Measurements from ENCODE around the gene UQCRC1.

Gene UQCRC1

DNA sequence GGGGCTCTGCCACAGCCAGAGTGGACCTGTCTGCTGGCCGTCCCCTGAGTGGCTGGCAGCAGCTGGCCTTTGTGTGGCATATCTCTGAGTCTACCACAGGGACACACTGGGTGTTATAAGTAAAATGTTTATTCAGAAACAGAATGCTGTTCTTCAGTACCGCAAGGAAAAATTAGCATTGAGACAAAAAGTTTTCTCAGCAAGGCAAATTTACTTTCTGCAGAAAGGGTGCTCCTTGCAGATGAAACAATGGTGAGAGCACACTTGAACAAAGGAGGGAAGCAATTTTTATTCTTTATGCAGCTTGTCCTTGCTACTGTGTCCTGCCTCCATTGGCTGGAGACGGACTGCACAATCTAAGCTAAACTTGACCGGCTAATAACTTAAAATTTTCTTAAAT, 8.1 kb upstream of the UQCRC1 start:
- peak; percentile 14 for DNase-seq (ENCODE audit: low read depth)
- TF ChIP-seq, protein P1, sequence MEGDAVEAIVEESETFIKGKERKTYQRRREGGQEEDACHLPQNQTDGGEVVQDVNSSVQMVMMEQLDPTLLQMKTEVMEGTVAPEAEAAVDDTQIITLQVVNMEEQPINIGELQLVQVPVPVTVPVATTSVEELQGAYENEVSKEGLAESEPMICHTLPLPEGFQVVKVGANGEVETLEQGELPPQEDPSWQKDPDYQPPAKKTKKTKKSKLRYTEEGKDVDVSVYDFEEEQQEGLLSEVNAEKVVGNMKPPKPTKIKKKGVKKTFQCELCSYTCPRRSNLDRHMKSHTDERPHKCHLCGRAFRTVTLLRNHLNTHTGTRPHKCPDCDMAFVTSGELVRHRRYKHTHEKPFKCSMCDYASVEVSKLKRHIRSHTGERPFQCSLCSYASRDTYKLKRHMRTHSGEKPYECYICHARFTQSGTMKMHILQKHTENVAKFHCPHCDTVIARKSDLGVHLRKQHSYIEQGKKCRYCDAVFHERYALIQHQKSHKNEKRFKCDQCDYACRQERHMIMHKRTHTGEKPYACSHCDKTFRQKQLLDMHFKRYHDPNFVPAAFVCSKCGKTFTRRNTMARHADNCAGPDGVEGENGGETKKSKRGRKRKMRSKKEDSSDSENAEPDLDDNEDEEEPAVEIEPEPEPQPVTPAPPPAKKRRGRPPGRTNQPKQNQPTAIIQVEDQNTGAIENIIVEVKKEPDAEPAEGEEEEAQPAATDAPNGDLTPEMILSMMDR (conservative IDR thresholded peaks at IDR 0.05; ENCODE audit: low read depth, low read length): no peak
- H3K4me3 ChIP-seq (ENCODE audit: low read depth, low read length): no peak overlapping the region

DNA sequence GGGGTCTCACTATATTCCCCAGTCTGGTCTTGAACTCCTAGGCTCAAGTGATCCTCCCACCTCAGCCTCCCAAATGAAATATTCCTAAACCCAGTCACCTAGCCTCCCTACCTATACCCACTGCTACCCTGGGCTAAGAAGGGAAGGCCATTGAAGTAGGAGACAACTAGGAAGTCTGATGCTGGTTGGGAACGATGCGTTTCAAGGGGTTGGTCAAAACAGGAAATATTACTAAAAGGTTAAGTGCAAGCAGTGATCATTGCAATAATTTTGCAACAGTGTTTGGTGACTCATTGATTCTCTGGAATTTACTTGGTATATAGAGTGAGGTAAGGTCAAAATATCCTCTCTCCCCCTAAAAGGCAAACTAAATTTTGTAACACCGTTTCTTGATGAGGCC, 4.6 kb upstream of the UQCRC1 start:
- peak; percentile 84 for DNase-seq (ENCODE audit: low read depth)
- H3K4me3 ChIP-seq (ENCODE audit: low read depth, low read length): no peak overlapping the region
- TF ChIP-seq, protein P1 (conservative IDR thresholded peaks at IDR 0.05; ENCODE audit: low read depth, low read length): no peak

DNA sequence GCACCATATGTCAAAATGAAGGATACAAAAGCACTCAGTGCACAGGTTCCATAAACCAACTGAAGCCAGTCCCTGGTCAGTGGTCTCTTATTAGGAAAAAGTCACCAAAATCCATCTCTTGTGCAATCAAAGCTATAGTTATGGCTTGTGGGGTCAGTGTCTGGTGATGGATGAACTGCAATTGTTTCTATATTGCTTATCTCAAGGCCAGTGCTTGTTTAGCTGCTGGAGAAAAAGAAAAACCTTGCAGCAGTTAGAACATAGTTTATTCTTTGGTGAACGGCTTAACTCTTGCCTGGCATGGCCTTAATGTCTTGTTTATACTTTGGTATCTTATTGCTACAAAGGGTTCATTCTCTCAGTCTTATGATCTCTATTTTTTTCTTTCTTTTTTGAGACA, 2.9 kb upstream of the UQCRC1 start:
- no peak for DNase-seq (ENCODE audit: low read depth)
- TF ChIP-seq, protein P1 (conservative IDR thresholded peaks at IDR 0.05; ENCODE audit: low read depth, low read length): no peak
- no peak overlapping the region for H3K4me3 ChIP-seq (ENCODE audit: low read depth, low read length)

DNA sequence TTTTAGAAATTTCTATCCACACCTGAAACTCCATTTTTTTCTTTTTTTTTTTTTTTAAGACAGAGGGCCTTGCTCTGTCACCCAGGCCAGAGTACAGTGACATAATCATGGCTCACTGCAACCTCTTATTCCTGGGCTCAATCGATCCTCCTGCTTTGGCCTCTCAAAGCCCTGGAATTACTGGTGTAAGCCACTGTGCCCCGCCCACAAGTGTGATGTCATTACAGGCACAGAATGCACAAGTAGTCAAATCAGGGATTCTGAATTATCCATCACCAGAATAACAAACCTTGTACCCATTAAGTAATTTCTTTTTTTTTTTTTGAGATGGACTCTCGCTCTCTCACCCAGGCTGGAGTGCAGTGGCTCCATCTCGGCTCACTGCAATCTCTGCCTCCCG, 1.9 kb downstream of the UQCRC1 start:
- H3K4me3 ChIP-seq (ENCODE audit: low read depth, low read length): no peak overlapping the region
- no peak for DNase-seq (ENCODE audit: low read depth)
- TF ChIP-seq, protein P1 (conservative IDR thresholded peaks at IDR 0.05; ENCODE audit: low read depth, low read length): no peak

DNA sequence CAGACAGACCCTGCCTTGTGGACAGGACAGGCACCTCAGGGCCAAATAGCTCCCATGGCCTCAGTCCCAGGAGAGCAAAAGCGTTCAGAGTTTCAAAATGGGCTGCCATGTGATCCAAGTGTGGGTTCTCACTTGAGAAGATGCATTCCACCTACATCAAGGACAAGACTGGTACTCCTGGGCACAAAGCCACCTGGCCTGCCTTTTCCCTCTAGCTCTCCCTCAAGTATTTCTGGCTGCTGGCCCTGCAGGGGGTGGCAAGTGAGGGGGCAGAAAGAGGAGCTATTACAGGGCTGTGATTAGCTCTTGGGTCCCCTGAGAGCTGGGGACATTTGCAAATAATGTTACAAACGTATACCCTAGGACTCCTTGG, 7.8 kb downstream of the UQCRC1 start:
- no peak for DNase-seq (ENCODE audit: low read depth)
- H3K4me3 ChIP-seq (ENCODE audit: low read depth, low read length): no peak overlapping the region
- TF ChIP-seq, protein P1 (conservative IDR thresholded peaks at IDR 0.05; ENCODE audit: low read depth, low read length): no peak

DNA sequence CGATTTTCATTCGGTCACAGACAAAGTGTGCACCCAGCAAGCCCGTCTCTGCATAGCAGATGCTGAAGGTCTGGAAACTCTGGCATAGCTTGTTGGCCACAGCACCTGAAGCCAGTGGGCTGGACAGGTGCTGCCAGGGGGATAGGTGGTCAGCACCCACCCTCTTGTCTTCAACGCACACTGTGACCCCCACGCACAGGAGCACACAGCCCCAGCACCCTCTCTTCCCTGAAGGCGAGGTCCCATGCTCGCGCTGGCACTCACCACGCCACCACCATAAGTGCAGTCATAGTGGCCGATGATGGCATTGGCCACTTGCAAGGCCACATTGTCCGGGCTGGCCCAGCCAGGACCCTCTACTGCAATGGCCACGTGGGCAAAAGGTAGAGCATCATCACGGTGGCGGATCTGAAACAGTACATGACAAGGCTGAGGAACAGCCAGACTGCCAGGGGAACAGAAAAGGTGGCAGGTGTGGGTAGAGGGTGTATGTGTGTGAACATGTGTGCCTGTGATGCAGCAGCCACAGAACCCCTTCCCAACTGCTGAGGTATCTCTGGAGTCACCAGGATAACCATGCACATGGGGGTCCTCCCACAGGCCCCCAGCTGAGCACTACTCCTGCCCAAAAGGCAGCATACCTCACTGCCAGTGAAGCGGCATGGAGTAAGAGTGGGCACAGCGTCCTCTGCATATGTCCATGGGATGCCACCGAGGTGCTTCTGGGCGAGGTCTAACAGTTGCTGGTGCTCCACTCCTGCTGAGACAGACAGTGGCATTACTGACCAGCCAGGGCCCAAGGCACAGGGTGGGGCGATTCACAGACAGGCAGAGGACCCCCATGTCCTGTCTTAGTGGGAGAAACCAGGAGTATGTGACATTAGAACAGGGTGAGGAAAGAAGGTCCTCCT, 8.5 kb downstream of the UQCRC1 start:
- no peak overlapping the region for H3K4me3 ChIP-seq (ENCODE audit: low read depth, low read length)
- no peak for DNase-seq (ENCODE audit: low read depth)
- TF ChIP-seq, protein P1 (conservative IDR thresholded peaks at IDR 0.05; ENCODE audit: low read depth, low read length): no peak

Measured in choroid plexus epithelial cell (primary cell).